GM15510 (cell line): ENCODE data around the gene CBY2.

ENCODE experiments used
- POLR2A ChIP-seq: IDR thresholded peaks from 3 replicates; pipeline ENCODE4 v1.6.1; 2011; ENCODE audit warnings: borderline replicate concordance; ENCODE audit not compliant: insufficient read length; ENCODE audit errors: extremely low read depth

CBY2 gene

GRCh38 chr13:45695198-45695730, 6.9 kb upstream of the CBY2 start:
- no peak for TF ChIP-seq POLR2A

- TF ChIP-seq POLR2A: no peak
These were observed 5.4 kb upstream of the CBY2 start for GRCh38 chr13:45696610-45697226.

GRCh38 chr13:45700971-45701900, 884 bp upstream of the CBY2 start:
- peak; percentile 24 for TF ChIP-seq POLR2A

- TF ChIP-seq POLR2A: no peak
These were observed 810 bp downstream of the CBY2 start for GRCh38 chr13:45702869-45703391.

GRCh38 chr13:45704211-45704739, 2.2 kb downstream of the CBY2 start:
- no peak for TF ChIP-seq POLR2A

GRCh38 chr13:45704854-45705695, 3.0 kb downstream of the CBY2 start:
- TF ChIP-seq POLR2A: no peak

GRCh38 chr13:45705918-45706317, 3.8 kb downstream of the CBY2 start:
- no peak for TF ChIP-seq POLR2A

- no peak for TF ChIP-seq POLR2A
These were observed 5.5 kb downstream of the CBY2 start for GRCh38 chr13:45707516-45708100.

GRCh38 chr13:45711951-45712350, 9.8 kb downstream of the CBY2 start:
- no peak for TF ChIP-seq POLR2A

GRCh38 chr13:45713106-45713690, 11.1 kb downstream of the CBY2 start:
- no peak for TF ChIP-seq POLR2A

- no peak for TF ChIP-seq POLR2A
These were observed 11.6 kb downstream of the CBY2 start for GRCh38 chr13:45713721-45714120.

GRCh38 chr13:45714170-45714569, 12.1 kb downstream of the CBY2 start:
- TF ChIP-seq POLR2A: no peak

- TF ChIP-seq POLR2A: no peak
These were observed 13.2 kb downstream of the CBY2 start for GRCh38 chr13:45715351-45715750.
